ENCODE measurements around the gene SART3.

Gene SART3, protein sequence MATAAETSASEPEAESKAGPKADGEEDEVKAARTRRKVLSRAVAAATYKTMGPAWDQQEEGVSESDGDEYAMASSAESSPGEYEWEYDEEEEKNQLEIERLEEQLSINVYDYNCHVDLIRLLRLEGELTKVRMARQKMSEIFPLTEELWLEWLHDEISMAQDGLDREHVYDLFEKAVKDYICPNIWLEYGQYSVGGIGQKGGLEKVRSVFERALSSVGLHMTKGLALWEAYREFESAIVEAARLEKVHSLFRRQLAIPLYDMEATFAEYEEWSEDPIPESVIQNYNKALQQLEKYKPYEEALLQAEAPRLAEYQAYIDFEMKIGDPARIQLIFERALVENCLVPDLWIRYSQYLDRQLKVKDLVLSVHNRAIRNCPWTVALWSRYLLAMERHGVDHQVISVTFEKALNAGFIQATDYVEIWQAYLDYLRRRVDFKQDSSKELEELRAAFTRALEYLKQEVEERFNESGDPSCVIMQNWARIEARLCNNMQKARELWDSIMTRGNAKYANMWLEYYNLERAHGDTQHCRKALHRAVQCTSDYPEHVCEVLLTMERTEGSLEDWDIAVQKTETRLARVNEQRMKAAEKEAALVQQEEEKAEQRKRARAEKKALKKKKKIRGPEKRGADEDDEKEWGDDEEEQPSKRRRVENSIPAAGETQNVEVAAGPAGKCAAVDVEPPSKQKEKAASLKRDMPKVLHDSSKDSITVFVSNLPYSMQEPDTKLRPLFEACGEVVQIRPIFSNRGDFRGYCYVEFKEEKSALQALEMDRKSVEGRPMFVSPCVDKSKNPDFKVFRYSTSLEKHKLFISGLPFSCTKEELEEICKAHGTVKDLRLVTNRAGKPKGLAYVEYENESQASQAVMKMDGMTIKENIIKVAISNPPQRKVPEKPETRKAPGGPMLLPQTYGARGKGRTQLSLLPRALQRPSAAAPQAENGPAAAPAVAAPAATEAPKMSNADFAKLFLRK

DNA sequence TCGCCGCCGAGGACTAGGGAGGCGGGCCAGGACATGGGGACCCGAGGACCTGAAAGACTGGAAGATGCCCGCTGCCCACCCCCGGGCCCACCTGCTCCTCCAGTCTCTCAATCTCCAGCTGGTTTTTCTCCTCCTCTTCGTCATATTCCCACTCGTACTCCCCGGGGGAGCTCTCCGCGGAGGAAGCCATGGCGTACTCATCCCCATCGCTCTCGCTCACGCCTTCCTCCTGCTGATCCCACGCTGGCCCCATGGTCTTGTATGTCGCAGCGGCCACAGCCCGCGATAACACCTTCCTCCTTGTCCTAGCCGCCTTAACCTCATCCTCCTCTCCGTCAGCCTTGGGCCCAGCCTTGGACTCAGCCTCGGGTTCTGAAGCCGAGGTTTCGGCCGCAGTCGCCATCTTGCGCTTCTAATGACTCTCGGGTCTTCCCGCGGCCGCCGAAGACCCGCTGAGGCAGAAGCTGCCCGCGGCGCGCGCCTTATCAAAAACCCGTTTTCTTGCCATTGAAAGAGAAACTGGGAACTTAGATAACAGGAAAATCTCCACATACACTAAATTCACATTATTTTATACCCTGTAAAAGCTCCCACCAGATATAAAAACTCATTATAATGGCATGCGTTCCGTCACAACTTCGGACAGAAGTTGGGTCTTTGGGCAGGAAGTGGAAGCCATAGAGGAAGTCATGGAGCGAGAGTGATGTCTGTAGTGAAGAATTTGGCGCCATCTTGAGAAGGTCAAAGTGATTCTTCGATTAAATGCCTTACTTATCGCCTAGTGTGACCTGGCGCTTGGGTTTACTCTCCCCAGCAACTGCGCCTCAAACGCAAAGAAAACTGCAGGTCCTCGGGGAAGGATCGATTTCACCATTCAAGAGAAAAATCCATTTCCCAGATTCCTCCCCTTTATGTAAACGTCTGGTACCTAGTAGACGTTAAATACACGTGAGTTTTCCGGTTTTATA lies at the start of gene SART3:
Gene SART3, minus strand, starts transcription at position 422 of the 968 bp plus-strand sequence. Its CDS starts 19 bp downstream, at position 403.
- peak within 1 kb of the TSS; percentile 100 for H3K4me3 ChIP-seq (ENCODE audit: low read depth, low read length)

DNA sequence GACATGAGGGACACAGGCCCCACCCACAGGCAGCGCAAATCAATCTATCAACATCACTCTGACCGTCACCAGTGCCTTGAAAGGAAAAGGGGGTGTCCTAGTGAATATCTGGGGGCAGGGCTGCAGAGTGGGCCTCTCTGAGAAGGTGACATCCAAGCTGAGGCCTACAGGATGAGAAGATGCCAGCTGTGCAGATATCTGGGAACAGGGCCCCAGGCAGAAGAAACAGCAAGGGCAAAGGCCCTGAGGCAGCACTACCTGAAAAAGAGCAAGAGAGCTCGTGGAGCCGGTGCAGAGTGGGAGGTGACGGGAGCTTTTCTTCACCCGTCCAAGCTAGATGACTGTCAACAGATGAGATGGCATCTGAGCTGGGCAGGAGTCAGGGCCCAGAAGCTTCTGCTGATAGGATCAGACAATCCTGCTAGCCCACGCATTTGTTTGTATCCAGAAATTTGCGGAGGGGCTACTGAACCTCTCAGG lies 49.4 kb upstream of the SART3 start:
- no peak overlapping the region for H3K4me3 ChIP-seq (ENCODE audit: low read depth, low read length)

DNA sequence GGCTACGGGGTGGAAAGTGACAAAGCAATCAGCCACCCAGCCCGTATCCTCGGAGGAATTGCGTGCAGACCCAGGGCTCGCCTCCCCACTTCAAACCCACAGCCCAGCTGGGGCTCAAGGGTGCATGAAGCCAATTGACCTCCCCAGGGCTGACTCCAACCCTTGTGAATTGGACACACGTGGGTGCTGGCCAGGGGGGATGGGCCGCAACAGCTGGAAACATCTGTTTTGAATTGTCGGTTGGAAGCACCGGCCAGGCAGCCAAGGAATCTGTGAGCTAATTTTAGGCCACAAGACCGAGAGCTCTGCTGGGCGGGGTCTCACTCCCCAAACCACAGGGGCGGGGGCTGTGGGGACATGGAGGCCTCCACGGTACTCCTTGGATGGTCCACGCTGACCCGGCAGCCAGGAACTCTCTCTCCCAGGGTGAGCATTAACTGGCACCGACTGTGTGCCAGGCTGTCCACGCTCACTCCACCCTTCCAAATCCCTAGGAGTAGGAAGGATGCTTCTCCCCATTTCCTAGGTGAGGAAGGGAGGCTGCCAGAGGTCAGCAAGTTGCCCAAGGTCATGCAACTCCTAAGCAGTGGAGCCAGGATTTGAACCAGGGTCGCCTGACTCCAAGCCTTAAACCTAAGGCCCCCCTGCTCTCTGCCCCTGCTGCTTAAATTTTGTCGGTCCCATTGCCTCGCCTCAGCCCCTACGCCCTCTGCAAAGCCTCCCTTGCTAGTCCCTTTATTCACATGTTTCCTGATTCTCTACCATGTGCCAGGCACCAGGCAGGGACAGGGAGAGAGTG lies 48.8 kb upstream of the SART3 start:
- H3K4me3 ChIP-seq (ENCODE audit: low read depth, low read length): no peak overlapping the region

DNA sequence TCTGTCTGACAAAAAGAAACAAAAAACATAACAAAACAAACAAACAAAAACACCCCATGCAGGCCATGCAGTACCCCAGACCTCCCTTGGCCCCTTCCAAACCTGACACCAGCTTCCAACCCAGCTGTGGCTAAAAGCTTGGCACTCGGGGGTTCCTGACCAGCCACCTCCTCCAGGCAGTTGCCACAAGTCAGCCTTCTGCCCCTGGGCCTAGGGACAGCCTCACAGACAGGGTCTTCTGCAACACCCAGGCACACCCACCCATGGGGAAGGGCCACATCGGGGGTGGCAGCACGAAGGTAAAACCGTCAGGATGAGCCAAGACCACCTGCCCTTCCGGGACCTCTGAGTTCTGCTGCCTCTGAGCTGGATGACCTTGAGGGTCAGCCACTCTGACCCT lies 47.6 kb upstream of the SART3 start:
- H3K4me3 ChIP-seq (ENCODE audit: low read depth, low read length): no peak overlapping the region

DNA sequence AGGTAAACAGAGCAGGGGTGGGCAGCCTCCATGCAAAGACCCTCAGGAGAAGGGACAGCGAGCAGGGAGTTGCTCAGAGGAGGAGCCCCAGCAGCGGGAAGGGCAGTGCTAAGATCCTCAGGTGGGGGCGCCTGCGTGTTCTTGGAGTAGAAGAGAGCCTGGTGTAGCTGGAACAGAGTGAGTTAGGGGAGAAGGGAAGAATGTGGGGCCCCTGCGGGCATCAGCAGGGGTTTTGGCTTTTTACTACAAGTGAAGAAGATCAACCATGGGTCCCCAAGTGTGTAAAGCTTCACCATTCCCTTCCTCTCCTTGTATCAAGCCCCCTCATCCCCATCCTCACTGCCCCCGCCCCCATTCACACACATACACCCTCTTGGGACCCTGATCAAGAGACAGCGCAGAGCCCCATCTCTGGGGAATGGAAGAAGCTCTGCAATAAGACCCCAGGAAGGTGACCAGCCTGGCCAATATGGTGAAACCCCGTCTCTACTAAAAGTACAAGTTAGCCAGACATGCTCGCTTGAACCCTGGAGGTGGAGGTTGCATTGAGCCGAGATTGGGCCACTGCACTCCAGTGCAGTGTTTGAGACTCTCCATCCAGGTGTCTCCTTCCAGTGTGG lies 47.1 kb upstream of the SART3 start:
- H3K4me3 ChIP-seq (ENCODE audit: low read depth, low read length): no peak overlapping the region

DNA sequence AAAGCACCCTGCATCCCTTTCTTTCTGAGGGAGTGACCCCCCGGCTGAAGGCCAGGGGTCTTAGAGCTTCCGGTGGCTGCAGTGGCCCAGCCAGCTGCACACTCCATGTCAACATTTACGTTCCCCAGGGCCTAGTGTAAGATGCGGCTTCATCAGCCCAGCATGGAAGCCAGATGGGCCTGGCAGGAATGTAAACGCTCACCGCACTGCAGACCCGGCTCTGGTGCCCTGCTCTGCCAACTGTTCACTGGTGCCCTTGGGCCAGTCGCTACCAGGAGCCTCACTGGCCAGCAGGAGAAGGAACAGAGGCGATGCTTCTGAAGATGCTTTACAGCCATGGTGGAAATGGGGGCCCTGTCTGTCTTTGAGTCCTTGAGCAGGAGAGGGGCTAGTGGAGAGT lies 45.5 kb upstream of the SART3 start:
- no peak overlapping the region for H3K4me3 ChIP-seq (ENCODE audit: low read depth, low read length)

DNA sequence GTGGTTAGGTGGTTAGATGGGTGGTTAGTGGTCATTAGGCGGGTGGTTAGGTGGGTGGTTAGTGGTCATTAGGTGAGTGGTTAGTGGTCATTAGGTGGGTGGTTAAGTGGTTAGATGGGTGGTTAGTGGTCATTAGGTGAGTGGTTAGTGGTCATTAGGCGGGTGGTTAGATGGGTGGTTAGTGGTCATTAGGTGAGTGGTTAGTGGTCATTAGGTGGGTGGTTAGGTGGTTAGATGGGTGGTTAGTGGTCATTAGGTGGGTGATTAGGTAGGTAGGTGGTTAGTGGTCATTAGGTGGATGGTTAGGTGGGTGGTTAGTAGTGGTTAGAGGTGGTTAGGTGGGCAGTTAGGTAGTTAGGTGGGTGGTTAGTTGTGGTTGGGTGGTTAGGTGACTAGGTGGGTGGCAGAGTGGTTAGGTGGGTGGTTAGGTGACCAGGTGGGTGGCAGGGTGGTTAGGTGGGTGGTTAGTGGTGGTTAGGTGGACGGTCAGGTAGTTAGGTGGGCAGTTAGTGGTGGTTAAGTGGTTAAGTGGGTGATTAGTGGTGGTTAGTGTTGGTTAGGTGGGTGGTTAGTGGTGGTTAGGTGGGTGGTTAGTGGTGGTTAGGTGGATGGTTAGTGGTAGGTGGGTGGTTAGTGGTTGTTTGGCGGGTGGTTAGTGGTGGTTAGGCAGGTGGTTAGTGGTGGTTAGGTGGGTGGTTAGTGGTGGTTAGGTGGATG lies 44.9 kb upstream of the SART3 start:
- H3K4me3 ChIP-seq (ENCODE audit: low read depth, low read length): no peak overlapping the region

DNA sequence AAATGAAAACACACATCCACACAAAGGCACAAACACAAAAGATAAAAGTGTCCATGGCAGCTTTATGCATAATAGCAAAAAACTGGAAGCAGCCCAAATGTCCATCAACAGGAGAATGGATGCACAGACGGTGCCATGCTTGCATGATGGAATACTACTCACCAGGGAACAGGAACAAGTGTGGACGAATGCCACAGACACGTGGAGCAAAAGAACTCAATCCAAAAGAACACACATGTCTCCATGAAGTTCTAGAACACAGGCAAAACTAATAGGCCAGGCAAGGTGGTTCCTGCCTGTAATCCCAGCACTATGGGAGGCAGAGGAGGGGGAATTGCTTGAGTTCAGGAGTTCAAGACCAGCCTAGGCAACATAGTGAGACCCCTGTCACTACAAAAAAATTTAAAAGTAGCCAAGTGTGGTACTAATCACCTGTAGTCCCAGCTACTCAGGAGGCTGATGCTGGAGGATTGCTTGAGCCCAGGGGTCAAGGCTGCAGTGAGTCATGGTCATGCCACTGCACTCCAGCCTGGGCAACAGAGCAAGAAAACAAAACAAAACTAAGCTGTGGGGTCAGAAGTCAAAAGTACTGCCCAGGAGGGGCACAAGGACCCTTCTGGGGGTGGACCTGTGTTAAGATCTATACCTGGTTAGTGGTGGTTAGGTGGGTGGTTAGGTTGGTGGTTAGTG lies 44.2 kb upstream of the SART3 start:
- no peak overlapping the region for H3K4me3 ChIP-seq (ENCODE audit: low read depth, low read length)

DNA sequence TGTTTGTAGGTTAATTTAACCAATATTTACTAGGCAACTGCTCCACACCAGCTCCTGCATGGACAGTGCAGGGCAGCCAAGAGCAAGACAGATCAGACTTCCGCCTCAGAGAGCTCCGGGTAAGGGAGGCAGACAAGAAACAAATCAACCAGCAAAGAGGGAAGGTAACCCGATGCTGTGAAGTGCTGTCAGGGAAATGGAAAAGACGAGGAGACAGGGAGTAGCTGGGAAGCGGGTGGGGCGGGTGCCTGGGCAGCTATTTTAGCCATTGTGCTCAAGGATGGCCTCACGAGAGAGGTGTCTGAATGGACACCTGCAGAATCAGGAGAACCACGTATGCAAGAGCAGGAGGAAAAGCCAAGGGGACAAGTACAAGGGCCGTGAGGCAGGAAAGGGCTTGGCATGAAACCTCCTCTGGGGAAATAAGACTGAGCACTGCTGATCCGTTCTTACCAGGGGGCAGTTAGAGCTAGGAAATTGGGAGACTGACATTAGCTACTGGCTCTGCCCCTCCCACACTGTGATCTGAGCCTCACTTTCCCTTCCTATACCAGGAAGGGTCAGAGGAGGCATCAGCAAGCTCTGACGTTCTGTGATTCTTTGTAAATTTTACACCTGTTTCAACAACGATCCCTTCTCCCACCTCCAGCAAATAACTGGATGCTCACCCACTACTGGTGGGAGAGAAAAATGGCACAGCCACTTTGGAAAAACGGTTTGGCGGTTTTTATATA lies 43.4 kb upstream of the SART3 start:
- no peak overlapping the region for H3K4me3 ChIP-seq (ENCODE audit: low read depth, low read length)

DNA sequence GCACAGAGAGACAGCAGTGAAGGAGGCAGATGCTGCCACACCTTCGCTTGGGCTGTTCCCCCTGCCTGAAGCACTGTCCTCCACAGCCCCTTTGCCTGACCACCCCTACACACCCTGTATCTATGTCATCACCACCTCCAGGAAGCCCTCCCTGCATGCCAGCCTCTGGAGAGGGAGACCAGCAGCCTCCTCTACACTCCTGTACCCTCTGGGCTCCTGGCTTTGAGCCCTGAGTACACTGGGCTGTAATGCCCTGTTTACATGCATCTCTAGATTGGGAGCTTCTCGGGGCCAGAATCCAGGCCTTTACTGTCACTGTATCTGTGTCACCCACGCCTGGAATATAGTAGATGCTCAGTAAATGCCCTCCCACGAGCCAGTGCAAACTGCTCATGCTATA lies 42.8 kb upstream of the SART3 start:
- H3K4me3 ChIP-seq (ENCODE audit: low read depth, low read length): no peak overlapping the region

DNA sequence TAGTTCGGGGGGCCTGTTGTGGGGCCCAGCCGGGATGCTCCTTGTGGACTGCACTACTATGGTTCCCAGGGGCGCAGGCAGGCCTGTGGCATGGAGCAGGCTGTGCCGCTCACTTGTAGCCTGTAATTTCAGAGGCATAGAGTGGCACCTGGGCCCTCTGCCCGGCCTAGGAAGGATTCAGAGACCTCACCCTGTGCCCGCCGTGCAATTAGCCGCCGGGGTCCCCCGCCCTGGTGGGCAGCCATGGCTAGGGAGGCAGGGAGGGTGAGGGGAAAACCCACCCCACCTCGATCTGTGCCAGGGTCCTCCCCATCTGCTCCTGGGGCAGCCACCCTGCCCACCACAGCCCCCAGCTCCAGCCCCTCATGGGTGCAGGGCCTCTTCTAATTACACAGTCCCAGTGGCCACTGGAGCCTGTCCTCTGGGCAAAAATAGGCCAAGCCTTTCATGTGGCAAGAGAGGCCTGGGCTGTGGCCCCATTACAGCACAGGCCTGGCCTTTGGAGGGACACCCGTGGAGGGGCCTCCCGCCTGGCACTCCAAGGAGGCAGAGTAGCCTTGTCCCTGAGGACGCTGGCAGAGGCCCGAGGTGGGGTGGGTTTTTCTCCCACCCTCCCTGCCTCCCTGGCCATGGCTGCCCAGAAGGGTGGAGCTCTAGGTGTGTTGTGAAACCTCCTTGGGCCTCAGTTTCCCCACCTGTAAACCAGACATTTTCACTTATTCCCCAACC lies 42.2 kb upstream of the SART3 start:
- H3K4me3 ChIP-seq (ENCODE audit: low read depth, low read length): no peak overlapping the region

DNA sequence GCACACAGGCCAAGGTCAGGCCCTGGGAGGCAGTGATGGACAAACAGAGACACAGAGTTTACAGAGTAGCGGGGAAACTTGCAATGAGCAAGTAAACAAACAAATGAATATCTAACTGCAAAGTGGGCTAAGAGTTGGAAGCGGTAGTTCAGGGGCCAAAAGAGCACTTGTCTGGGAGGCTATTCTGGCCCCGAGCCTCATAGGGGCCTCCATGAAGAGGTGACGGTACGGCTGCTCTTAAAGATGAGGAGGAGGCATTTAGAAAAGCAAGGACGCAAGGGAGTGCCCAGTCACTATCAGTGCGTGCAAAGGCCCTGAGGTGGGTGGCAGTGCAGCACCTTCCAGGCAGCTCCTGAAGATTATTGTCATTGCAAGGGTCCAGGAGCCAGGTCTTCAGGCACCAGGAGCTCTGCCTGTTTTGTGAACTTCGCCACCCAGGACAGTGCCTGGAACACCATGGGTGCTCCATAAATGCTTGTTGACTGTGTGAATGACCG lies 41.3 kb upstream of the SART3 start:
- H3K4me3 ChIP-seq (ENCODE audit: low read depth, low read length): no peak overlapping the region

DNA sequence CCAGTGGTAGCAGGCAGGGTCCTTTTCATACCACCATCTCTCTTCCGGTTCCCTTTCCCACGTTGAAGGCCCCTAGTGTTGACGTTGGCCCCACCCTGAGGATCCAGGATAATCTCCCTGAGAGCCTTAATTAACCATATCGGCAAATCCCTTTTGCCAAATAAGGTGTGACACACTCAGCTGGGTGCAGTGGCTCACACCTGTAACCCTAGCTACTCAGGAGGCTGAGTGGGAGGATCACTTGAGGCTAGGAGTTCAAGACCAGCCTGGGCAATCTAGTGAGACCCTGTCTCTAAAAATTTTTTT lies 39.7 kb upstream of the SART3 start:
- H3K4me3 ChIP-seq (ENCODE audit: low read depth, low read length): no peak overlapping the region

DNA sequence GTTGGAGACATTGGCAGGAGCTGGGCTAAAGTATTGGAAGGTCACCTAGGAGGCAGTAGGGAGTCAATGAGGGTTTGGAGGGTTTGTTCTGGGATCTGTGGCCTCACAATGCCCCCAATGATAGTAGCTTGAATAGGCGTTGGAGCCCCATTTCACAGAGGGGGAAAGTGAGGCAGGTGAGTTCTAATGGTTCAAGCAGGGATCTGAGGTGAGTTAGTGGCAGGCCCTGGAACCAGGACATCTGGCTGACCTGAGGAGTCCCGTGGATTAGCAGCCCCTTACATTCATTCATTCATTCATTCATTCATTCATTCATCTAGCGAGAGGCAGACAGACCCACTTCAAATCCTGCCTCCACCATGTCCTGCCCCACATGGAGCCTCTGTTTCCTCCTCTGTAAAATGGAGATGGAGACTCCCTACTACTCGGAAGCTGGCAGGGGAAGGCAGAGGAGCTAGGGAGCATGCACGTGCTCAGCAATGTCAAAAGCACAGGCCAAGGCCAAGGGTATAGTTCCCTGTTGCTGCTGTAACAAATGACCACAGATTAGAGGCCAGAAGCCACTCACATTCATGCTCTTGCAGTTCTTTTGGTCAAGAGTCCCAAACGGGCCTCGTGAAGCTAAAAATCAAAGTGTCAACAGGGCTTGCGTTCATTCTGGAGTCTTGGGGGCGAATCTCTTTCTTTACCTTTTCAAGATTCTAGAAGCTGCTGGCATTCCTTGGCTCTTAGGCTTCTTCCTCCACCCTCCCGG lies 39.2 kb upstream of the SART3 start:
- H3K4me3 ChIP-seq (ENCODE audit: low read depth, low read length): no peak overlapping the region

DNA sequence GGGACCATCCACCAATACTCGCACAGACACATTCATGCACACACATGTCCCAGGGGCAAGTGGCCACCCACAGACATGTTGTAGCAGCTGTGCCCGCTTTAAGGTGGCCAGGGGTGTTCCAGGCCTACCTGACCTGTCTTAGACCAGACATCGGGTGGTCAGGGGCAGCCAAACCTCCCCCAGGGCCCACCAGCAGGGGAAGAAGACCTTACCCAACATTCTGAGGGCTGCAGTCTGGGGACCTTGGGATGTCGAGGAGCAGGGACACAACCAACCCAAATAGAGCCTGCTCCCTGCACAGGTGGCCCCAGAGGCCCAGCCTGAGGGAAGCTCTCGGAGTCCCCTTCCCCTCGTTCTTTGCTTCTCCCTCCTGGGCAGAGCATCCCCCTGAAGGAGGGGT lies 38.6 kb upstream of the SART3 start:
- no peak overlapping the region for H3K4me3 ChIP-seq (ENCODE audit: low read depth, low read length)

All from iPS-11a (cell line).